CD4-positive, alpha-beta T cell treated with Interleukin-4 for 1 hour (primary cell): ENCODE data around the gene NREP.

Source experiments
- DNase-seq, 2 donors: peaks; one replicate each; pipeline ENCODE4 v3.0.0-alpha.2; 2020 to 2022

The NREP gene

DNA sequence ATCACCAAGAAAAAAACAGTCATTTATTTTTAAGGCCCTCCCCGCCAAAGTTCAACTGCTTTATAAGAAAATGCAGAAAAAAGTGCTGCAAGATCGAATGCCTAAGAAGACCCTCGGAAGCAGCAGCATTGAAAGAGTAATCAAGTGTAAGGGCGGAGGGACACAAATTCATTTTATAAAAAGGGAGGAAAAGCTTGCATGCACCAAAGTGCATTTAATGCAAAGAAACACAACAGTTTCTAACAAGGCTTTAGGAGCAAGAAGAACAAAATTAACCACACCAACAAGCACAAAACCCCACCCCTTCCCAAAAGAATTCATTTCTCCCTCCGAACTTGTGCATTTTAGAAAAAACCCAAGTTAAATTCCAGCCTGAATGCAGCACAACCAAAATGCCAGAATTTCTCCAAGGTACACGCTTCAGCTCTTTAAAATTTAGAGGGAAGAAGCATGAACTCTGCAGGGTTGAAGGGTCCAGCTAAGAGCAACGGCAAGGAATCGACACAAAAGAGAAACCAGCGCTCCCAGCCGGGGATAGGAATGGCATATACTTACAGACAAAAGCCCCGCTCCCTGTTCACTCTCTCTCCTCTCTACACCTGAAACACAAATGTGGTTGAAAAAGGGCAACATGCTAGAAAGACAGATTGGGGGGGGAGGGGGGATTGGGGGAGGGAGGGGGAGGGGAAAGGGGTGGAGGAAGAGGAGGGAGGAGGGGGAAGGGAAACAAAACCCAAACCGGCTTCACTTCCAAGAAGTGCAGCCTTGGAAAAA is at the start of gene NREP:
NREP (minus strand) TSS at position 614 of the 774 bp plus-strand sequence. CDS start 1,422 bp downstream, outside the sequence.
- no peak for DNase-seq

GRCh38 chr5:111806753-111807152 is 49.8 kb upstream of the NREP start:
- no peak for DNase-seq

DNA sequence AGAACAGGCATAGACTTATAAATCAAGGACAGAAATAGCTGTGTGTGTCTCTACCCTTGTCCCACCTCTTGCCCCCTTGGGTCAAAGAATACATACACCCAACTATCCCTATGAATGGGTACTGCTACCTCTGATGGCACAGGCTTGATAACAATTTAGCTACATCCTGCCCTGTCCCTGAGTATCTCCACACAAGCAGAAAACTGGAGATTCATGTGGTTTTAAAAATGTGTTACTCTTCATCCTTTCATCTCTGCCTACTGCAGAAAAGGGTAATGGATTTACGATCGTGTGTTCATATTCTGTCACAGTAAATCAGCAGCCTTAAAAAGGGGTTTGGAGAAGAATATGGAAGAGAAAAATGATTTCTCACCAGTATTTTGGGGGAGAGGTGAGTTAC is 49.2 kb upstream of the NREP start:
- no peak for DNase-seq

DNA sequence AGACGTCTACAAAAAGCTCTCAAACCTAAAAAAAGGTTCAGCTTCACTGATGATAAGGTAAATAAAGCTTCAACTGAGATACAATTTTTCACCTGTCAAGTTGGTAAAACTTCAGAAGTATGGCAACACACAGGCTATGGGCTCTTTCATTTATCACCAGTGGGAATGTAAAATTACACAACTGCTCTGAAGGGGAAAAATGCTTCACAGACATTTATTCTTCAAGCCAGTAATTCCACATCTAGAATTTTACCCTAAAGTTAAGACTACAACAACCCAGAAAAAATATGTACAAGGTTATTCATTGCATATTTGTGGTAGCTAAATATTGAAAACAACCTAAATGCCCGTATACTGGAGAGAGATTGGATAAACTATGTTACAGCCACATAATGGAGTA is 48.1 kb upstream of the NREP start:
- DNase-seq = no peak

DNA sequence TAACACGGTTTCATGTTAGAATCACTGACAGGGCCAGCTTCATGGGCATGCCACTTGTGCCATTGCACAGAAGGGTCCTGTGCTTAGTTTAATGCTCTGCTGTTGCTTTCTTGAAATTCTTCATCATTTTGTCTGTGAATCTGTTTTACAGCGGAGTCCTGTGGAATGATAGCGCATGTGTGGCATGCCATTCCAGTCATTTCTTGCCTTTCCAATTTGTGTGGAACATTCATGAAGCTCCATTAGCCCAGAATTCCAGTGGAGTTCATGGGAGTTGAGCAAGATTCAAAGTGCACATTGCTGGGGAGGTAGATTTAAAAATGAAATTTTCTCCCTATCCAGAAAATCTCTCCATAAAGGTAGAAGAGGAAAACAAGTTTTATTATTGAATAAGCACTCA is 43.4 kb upstream of the NREP start:
- DNase-seq = no peak

GRCh38 chr5:111795142-111795541 is 38.1 kb upstream of the NREP start:
- no peak for DNase-seq

GRCh38 chr5:111792471-111793058 is 35.6 kb upstream of the NREP start:
- no peak for DNase-seq

- no peak for DNase-seq
These were observed 33.3 kb upstream of the NREP start for GRCh38 chr5:111790295-111790694.

- DNase-seq = no peak
These were observed 30.0 kb upstream of the NREP start for GRCh38 chr5:111787006-111787405.

DNA sequence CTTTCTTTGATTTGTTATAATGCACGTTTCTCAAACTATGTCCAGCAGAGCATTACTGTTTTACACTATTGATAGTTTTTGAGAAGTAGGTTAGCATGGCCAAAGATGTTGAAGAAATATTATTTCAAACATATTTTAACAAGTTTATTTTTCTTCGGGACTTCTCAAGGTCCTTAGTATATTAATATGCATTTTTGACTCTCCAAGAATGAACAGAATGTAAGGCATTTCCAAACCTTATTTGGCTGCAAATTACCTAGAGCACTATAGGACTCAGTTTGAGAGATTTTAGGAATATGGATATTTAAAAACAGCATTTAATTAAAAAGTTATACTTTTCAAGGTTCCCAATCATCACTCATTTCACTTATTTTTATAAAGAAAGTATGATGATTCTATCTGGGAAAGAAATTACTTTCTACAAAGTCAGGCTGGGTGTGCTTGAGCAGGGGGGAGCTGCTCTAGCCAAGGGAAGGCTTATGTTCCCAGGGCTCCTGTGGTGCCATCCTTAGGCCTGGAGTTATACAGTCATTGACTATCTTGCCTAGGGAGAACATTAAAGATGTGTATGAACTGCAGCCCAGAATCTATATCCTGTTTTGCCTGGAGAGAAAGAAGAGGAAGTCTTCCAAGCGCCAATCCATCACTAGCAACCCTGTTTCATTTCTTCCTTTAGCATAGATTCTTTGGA is 27.6 kb upstream of the NREP start:
- DNase-seq = no peak

GRCh38 chr5:111783537-111783936 is 26.5 kb upstream of the NREP start:
- no peak for DNase-seq

DNA sequence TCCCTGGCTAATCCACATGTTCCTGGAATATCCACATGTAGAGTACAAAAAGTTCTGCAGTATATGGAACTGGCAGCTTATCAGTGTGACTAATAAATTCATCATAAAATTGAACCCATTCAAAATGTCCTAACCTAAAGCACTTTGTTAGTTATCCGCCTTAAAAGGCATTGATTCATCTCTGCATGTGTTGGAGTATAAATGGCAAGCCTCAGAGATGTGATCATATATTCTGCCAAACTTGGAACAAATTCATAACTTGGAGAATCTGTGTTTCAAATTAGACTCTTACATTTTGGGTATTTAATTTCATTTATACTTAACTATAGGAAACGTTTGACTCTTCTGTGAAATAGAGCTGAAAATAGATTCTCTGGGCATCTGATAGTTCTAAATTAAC is 25.2 kb upstream of the NREP start:
- no peak for DNase-seq

GRCh38 chr5:111781200-111781599 is 24.2 kb upstream of the NREP start:
- peak in 1 of 2 donors; percentile 22 for DNase-seq

DNA sequence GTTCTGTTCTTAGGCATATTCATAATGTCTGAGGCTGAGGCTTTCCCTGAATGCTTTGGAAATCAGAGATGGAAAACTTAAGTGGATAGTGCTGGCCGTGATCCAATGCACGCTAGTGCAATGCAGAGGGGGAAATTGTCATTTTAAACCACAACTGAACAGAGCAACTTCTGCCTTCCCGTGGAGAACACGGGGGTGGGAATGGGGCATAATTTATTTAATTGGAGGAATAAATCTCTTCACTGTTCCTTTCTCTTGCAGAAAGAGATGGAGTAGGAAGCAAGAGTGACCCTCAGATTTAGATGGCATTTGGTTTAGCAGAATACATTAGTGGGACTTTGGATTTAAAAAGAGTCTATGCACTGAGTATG is 22.9 kb upstream of the NREP start:
- no peak for DNase-seq

- DNase-seq = no peak
These were observed 22.4 kb upstream of the NREP start for GRCh38 chr5:111779260-111779921.

DNA sequence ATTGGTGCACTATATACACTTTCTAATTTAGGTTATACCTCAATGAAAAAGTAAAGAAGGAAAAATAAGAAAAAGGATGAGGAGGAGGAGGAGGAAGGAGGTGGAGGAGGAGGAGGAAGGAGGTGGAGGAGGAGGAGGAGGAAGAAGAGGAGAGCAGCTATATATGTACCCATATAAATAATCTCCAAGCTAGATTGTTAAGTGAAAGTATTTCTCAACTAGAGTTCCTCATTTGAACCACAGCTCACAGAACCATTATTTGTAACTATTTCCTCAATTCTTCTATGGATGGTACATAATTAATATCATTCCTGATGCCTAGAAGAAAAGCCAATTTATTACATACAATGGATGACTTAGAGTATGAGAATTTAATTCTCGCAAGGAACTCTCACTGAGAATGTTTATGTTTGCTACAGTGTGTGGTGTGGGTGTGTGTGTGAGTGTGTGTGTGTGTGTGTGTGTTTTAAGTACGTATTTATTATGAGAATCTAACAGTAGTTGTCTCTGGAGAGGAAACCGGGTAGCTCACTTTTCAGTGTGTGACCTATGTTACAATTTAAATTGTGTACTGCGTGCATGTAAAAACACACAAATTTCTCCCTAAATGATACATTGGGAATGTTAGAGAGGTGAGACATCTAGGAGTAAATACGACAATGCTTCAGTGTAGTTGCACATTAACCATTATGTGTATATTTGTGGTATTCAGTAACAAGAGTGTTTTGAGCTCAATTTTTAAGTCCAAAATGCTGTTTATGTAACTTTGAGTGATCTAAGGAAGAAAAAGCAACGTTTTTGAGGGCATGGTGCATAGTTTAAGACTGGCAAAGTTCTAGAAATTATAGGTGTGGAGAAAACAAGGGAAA is 20.2 kb upstream of the NREP start:
- DNase-seq = no peak

DNA sequence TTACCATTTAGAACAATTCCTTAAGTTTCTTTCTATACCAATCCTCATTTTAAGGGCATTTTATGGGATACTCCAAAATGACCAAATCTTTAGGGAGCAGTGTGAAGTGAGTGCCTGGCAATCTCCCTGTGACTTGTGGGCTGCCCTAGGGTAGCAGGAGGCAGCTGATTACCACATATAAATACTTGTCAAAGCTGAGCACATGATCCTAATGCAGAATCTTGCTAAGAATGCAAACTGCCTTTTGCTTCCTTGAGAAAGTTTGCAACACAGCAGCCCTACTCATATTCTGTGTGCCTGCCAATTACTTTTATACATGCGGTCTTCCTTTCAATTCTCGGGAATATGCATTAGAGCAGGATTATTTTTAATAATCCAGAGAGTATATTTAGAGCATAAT is 18.2 kb upstream of the NREP start:
- DNase-seq = no peak

- no peak for DNase-seq
These were observed 17.5 kb upstream of the NREP start for GRCh38 chr5:111774525-111774924.

GRCh38 chr5:111772456-111773122 is 15.6 kb upstream of the NREP start:
- DNase-seq = no peak

DNA sequence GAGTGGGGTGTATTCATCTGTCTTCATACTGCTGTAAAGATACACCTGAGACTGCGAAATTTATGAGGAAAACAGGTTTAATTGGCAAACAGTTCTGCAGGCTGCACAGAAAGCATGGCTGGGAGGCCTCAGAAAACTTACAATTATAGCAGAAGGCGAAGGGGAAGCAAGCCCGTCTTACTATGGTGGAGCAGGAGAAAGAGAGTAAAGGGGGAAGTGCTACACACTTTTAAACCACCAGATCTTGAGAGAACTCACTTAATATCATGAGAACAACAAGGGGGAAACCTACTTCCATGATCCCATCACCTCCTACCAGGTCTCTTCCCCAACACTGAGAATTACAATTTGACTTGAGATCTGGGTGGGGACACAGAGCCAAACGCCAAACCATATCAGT is 12.5 kb upstream of the NREP start:
- no peak for DNase-seq

DNA sequence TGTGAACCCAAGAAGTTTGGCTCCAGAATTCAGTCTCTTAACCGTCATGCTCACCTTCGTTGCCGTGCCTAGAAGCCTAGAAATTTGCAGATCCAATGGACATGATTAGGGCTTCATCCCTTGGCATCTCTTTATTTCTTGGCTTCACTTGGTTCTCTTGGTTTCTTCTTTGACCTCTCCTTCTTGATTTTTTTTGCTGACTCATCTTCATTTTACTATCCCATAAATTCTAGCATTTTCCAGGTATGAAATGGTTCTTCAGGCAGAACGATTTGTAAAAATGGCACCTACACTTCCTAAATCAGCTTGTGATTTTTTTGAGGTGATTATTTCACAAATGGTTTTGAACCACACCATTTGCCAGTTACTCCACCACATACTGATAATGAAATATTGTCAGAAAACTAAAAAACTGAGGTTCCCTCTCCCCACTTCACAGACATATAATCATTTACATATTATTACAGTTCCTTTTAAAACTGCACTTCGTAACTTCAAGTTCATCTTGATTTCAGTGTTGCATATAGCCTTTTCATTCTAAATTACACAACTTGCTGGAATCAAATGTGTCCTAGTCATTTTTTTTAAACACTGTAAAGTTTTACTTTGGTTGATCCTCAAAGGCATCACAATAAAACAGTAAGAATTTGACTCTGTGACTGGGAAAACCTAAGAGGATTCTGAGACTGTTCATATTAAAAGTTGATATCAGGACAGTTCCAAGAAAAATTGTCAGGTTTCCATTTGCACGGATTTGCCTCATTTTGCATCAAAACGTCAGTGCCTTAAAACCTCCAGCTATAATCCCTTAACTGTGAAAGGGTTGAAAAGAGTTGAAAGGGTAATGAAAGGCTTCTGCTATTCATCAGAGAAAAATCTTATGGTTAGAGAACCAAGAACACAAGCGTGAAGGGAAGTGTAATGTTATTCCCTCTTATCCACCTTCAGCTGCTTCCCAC is 8.9 kb upstream of the NREP start:
- no peak for DNase-seq
